Measurements from ENCODE around the gene ZFYVE9.

- TF ChIP-seq GATA3 (IDR thresholded peaks at IDR 0.05; ENCODE audit: low read depth, low read length) (no peak), GATA2 (IDR thresholded peaks at IDR 0.05; ENCODE audit: low read depth, low read length) (no peak)
Measured at GRCh38 chr1:52249831-52250230, 107.9 kb downstream of the ZFYVE9 start.

Data from SH-SY5Y (cell line).